Lower leg skin (tissue), 4 donors: Measurements from ENCODE around the gene SCGB1C2. TPM values are rescaled to one million over a fixed set of nuclear protein-coding genes. Genes with fewer than 3 reads are reported as not detected.

Experiments
- DNase-seq, 2 donors: peaks; one replicate each; pipeline ENCODE4 v3.0.0-alpha.2; 2019; ENCODE audit warnings: low spot score in 2 of 2
- H3K4me3 ChIP-seq: fragments of 200-600 bp; sonication (generic); 2 replicates; pipeline ENCODE4 v1.5.1; 2017; ENCODE audit warnings: mild to moderate bottlenecking, low read depth; ENCODE audit not compliant: poor library complexity, severe bottlenecking
- CTCF ChIP-seq, 3 donors: fragments of 450-650 bp; IDR thresholded peaks; one replicate each; pipeline ENCODE4 v1.5.1; 2016; ENCODE audit warnings: antibody characterized with exemption in 3 of 3, mild to moderate bottlenecking in 3 of 3, moderate library complexity in 2 of 3
- POLR2A ChIP-seq, 2 donors: fragments of 450-650 bp; IDR thresholded peaks; one replicate each; pipeline ENCODE4 v1.6.1; 2016 to 2017; ENCODE audit warnings: antibody characterized with exemption in 2 of 2, mild to moderate bottlenecking in 1 of 2, moderate library complexity in 1 of 2
- WGBS, 2 donors: methylation state at CpG; one replicate each; pipeline ENCODE4 v1.1.5; 2018; 5-methylcytosine and 5-hydroxymethylcytosine counted together
- intact Hi-C: fragments of 100-400 bp; cut with DNase I; formaldehyde crosslinking; loops from one replicate; pipeline ENCODE4 v1.15.0; 2023; ENCODE audit warnings: low total_unique reads
- total RNA-seq, 4 donors: library from RNA; depleted of rRNA; stranded (reverse); fragments of >200 nt; gene quantifications; one replicate each; pipeline ENCODE4 v1.1.0, GENCODE V29; 2016

SCGB1C2 gene
- total RNA-seq, 4 donors from 2014 or later, result not detected

- no peak overlapping the region for H3K4me3 ChIP-seq
- no peak for TF ChIP-seq CTCF (IDR thresholded peaks at IDR 0.05)
- TF ChIP-seq POLR2A (IDR thresholded peaks at IDR 0.05), result no peak
- DNase-seq, result peak; percentile 13 to 37
- intact Hi-C loops, result no loop called here
- 75 to 78% methylated on average over 23 of the region's 23 CpGs for WGBS, 2 donors
These were observed 5.8 kb downstream of the SCGB1C2 start for GRCh38 chr17:142876-143784.

DNA sequence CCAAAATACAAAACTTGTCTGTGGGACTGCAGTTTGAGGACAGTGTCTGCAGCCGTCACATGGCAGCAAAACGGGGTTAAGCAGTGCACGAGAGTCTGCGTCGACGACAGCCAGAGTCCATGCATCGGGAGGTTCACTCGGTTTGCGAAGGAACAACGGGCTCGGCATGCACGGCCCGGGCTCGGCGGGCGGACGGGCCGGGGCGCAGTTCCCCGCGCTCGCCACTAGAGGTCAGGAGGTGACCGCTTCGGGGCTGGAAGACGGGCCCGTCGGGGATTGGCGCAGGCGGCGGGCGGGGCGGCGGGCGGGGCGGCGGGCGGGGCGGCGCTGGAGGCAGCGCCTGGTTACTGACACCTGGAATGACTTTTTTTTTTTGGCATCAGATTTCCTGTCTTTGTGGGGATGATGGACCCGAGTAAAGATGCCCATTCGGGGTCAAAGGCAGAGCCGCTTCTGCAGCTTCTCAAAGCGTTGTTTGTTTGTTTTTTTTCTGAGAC lies 6.5 kb downstream of the SCGB1C2 start:
- intact Hi-C loops, result no loop called here
- TF ChIP-seq POLR2A (IDR thresholded peaks at IDR 0.05) (no peak), CTCF (IDR thresholded peaks at IDR 0.05) (peak in 1 of 3 donors; percentile 81)
- peak; percentile 69 to 96 for DNase-seq
- 2 to 3% methylated on average over 29 to 33 of the region's 44 CpGs for WGBS, 2 donors
- no peak overlapping the region for H3K4me3 ChIP-seq

- WGBS, 2 donors, result 82 to 83% methylated on average over 6 to 7 of the region's 7 CpGs
- DNase-seq, result peak; percentile 10 to 74
- TF ChIP-seq CTCF (IDR thresholded peaks at IDR 0.05) (no peak), POLR2A (IDR thresholded peaks at IDR 0.05) (no peak)
- no peak overlapping the region for H3K4me3 ChIP-seq
- intact Hi-C loops, result loop anchor here (5.0 kb wide), 1 partner anchor 242 kb away; no protein-coding TSS in a partner anchor
These were observed 7.7 kb downstream of the SCGB1C2 start for GRCh38 chr17:144936-145670.

GRCh38 chr17:145671-146541 lies 8.5 kb downstream of the SCGB1C2 start:
- intact Hi-C loops, result loop anchor here (5.0 kb wide), 1 partner anchor 241 kb away; no protein-coding TSS in a partner anchor
- H3K4me3 ChIP-seq, result no peak overlapping the region
- peak; percentile 11 to 77 for DNase-seq
- TF ChIP-seq POLR2A (IDR thresholded peaks at IDR 0.05), result no peak
- no peak for TF ChIP-seq CTCF (IDR thresholded peaks at IDR 0.05)
- WGBS, 2 donors, result 80 to 81% methylated on average over 16 of the region's 16 CpGs

GRCh38 chr17:146546-146945 lies 9.2 kb downstream of the SCGB1C2 start:
- intact Hi-C loops, result loop anchor here (5.0 kb wide), 1 partner anchor 241 kb away; no protein-coding TSS in a partner anchor
- WGBS, 2 donors, result 90 to 91% methylated on average over 10 of the region's 10 CpGs
- DNase-seq, result peak in 1 of 2 donors; percentile 42
- no peak overlapping the region for H3K4me3 ChIP-seq
- no peak for TF ChIP-seq CTCF (IDR thresholded peaks at IDR 0.05)
- TF ChIP-seq POLR2A (IDR thresholded peaks at IDR 0.05), result no peak
